GM12891 (cell line): ENCODE measurements around the gene VN1R5.
"Not testable (repeated sequence)": the region's sequence is repeated elsewhere in the genome, so short reads cannot be mapped to it uniquely, and the experiment has no call there.

Experiments used
- PAX5 ChIP-seq: IDR thresholded peaks from 2 replicates; pipeline ENCODE4 v1.6.1; 2011; ENCODE audit warnings: low read length, moderate library complexity, mild to moderate bottlenecking; ENCODE audit not compliant: insufficient read depth, severe bottlenecking
- POLR2A ChIP-seq: IDR thresholded peaks from 2 replicates; pipeline ENCODE4 v1.6.1; 2011; ENCODE audit warnings: low read depth, low read length, control low read depth
- POLR2AphosphoS5 ChIP-seq: IDR thresholded peaks from 2 replicates; pipeline ENCODE4 v1.6.1; 2011; ENCODE audit warnings: low read depth, low read length, control low read depth
- POU2F2 ChIP-seq: IDR thresholded peaks from 2 replicates; pipeline ENCODE4 v1.6.1; 2011; ENCODE audit warnings: low read depth, mild to moderate bottlenecking, control low read depth, low read length, moderate library complexity
- SPI1 ChIP-seq: IDR thresholded peaks from 2 replicates; pipeline ENCODE4 v1.6.1; 2011; ENCODE audit warnings: low read depth, low read length, control low read depth
- TAF1 ChIP-seq: IDR thresholded peaks from 2 replicates; pipeline ENCODE4 v1.6.1; 2011; ENCODE audit warnings: low read depth, low read length, control low read depth

- not testable (repeated sequence) for TF ChIP-seq POLR2A, TAF1, POLR2AphosphoS5, POU2F2, SPI1, PAX5
These were observed 35.6 kb upstream of the VN1R5 start for GRCh38 chr1:247220280-247220679.
